Fibroblast of skin of left biceps (primary cell): Measurements from ENCODE around the gene BRWD1.

Source experiments
- DNase-seq, 2 experiments: peaks; one replicate each; pipeline ENCODE4 v3.0.0-alpha.2; 2013; ENCODE audit warnings: low read depth in 2 of 2

The BRWD1 gene

GRCh38 chr21:39313571-39314142, at the start of gene BRWD1:
Gene BRWD1, minus strand, starts transcription at chr21:39313632. Its CDS starts 141 bp downstream, at chr21:39313491.
- peak; percentile 77 to 81 for DNase-seq

- DNase-seq, result no peak
Measured at GRCh38 chr21:39362733-39363132, 49.3 kb upstream of the BRWD1 start.

- no peak for DNase-seq
Measured at GRCh38 chr21:39359382-39359781, 46.0 kb upstream of the BRWD1 start.

- no peak for DNase-seq
Measured at GRCh38 chr21:39353295-39353694, 39.9 kb upstream of the BRWD1 start.

- no peak for DNase-seq
Measured at GRCh38 chr21:39350094-39351005, 36.9 kb upstream of the BRWD1 start.

GRCh38 chr21:39349211-39350093, 36.0 kb upstream of the BRWD1 start:
- peak; percentile 89 to 90 for DNase-seq

GRCh38 chr21:39348355-39349210, 35.2 kb upstream of the BRWD1 start, which contains the start of gene HMGN1:
Gene HMGN1, minus strand, starts transcription at chr21:39349088. Its CDS starts 171 bp downstream, at chr21:39348917.
- peak; percentile 76 to 81 for DNase-seq

- no peak for DNase-seq
Measured at GRCh38 chr21:39348040-39348354, 34.6 kb upstream of the BRWD1 start.

- DNase-seq, result no peak
Measured at GRCh38 chr21:39347537-39347936, 34.1 kb upstream of the BRWD1 start.

GRCh38 chr21:39346671-39347331, 33.4 kb upstream of the BRWD1 start:
- no peak for DNase-seq

GRCh38 chr21:39346206-39346605, 32.8 kb upstream of the BRWD1 start:
- no peak for DNase-seq

- no peak for DNase-seq
Measured at GRCh38 chr21:39345440-39345839, 32.0 kb upstream of the BRWD1 start.

- DNase-seq, result no peak
Measured at GRCh38 chr21:39344848-39345247, 31.4 kb upstream of the BRWD1 start.

- DNase-seq, result no peak
Measured at GRCh38 chr21:39341249-39341923, 28.0 kb upstream of the BRWD1 start.

- no peak for DNase-seq
Measured at GRCh38 chr21:39340687-39341086, 27.3 kb upstream of the BRWD1 start.

- DNase-seq, result no peak
Measured at GRCh38 chr21:39339231-39339630, 25.8 kb upstream of the BRWD1 start.

GRCh38 chr21:39336457-39337008, 23.1 kb upstream of the BRWD1 start:
- no peak for DNase-seq

GRCh38 chr21:39334611-39335010, 21.2 kb upstream of the BRWD1 start:
- DNase-seq, result no peak

- no peak for DNase-seq
Measured at GRCh38 chr21:39332175-39332574, 18.7 kb upstream of the BRWD1 start.

- no peak for DNase-seq
Measured at GRCh38 chr21:39330001-39330400, 16.6 kb upstream of the BRWD1 start.
